Breast epithelium (tissue), 3 donors: ENCODE measurements around the gene MADCAM1.

Source experiments
- CTCF ChIP-seq, 3 donors: fragments of 450-650 bp; IDR thresholded peaks; one replicate each; pipeline ENCODE4 v1.5.1; 2016 to 2017; ENCODE audit warnings: antibody characterized with exemption in 3 of 3, mild to moderate bottlenecking in 3 of 3, moderate library complexity in 3 of 3
- POLR2AphosphoS5 ChIP-seq, 3 donors: sonication (generic); formaldehyde crosslinking; IDR thresholded peaks; one replicate each; pipeline ENCODE4 v1.6.1; 2017; ENCODE audit warnings: antibody characterized with exemption in 3 of 3

DNA sequence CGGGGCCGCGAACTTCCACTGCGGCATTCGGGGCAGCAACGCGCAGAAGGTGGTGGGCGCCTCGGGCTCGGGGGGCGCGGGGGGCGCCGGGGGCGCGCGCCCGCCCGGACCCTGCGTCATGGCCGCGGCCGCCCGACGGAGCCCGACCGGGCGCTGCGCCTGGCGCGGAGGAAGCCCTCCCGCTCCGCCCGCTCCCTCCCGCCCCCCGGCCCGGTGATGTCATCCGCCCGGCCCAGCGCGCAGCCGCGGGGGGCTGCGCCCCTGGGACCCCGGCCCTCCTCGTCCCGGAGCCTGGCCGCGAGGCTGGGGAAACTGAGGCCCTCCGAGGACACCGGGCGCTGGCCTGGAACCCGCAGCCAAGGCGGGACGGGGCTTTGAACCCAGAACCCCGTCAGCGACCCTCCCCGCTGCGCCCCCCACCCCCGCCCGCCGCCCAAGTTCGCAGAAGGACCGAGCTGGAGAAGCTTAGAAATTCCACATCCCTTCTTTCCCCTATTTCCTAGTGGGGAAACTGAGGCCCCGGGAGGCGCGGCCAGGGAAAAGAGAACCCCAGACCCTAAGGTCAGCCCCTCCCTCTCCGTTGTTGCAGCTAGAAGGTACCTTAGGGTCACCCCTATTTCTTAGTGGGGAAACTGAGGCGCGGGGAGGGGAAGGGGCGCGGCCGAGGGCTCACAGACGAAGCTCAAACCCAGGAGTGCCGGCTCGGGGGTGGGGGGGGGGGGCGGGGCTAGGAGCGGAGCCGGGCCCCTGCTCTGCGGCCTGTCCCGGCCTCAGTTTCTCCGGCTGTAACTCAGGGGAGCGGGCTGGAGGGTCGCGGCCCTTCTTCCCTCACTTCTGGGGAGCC lies 35.2 kb upstream of the MADCAM1 start, which contains the start of gene SHC2:
- TF ChIP-seq CTCF (IDR thresholded peaks at IDR 0.05), result no peak
- TF ChIP-seq POLR2AphosphoS5 (IDR thresholded peaks at IDR 0.05), result no peak
